Measurements from ENCODE around the gene RAPGEF1. TPM values are rescaled to one million over a fixed set of nuclear protein-coding genes. Genes with fewer than 3 reads are reported as not detected.

The RAPGEF1 gene
- total and polyA plus RNA-seq, 2 experiments from 2014 or later = 26.2 to 29.7 TPM

DNA sequence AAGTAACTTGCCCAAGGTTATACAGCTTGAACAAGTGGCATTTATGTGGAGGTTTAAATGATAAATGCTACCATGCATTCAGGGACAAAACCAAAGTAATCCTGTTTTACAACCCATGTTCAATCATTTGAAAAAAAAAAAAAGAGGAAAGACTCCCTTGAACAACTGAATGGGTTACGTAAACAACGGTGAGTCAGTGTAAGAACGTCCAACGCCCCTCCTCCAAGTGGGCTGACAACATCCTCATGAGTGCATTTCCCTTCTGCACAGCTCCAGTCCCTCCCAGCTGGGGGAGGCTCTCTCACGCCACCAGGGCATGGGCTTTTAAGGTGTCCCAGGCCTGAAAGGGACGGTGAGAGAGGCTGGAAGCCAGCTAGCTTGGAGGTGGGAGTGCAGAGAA is 104.6 kb downstream of the RAPGEF1 start:
- Histone ChIP-seq H3K27me3 (no peaks in the 10 kb centered on the region), H3K36me3 (replicated peaks; ENCODE audit: insufficient read depth, low read depth) (no peaks in the 10 kb centered on the region), H3K4me1 (ENCODE audit: insufficient read depth) (peaks cover 9% of the 10 kb centered on the region), H2AFZ (no peak overlapping the region), H3K4me3 (no peak overlapping the region), H3K4me2 (peak overlapping the region; percentile 30), H3K27ac (peak overlapping the region; percentile 88), H3K9me2 (replicated peaks; ENCODE audit: insufficient read depth) (no peaks in the 10 kb centered on the region), H4K20me1 (ENCODE audit: insufficient read depth, poor library complexity, severe bottlenecking) (no peaks in the 10 kb centered on the region), H3K79me2 (peaks cover 13% of the 10 kb centered on the region), H3K9me3 (ENCODE audit: low read depth) (no peaks in the 10 kb centered on the region)
- peak; percentile 94 for DNase-seq (ENCODE audit: low spot score)
- no peak for TF ChIP-seq EZH2phosphoT487 (IDR thresholded peaks at IDR 0.05; ENCODE audit: low read depth, severe bottlenecking, unreplicated experiment)
- 8% methylated on average over 6 of the region's 6 CpGs for WGBS (ENCODE audit: low lambda C conversion rate, missing lambda C conversion rate)

- H3K27me3 ChIP-seq = no peaks in the 10 kb centered on the region
- TF ChIP-seq EZH2phosphoT487 (IDR thresholded peaks at IDR 0.05; ENCODE audit: low read depth, severe bottlenecking, unreplicated experiment) (no peak), EZH2 (IDR thresholded peaks at IDR 0.05; ENCODE audit: borderline replicate concordance) (no peak)
- TF ChIP-seq, protein P1, sequence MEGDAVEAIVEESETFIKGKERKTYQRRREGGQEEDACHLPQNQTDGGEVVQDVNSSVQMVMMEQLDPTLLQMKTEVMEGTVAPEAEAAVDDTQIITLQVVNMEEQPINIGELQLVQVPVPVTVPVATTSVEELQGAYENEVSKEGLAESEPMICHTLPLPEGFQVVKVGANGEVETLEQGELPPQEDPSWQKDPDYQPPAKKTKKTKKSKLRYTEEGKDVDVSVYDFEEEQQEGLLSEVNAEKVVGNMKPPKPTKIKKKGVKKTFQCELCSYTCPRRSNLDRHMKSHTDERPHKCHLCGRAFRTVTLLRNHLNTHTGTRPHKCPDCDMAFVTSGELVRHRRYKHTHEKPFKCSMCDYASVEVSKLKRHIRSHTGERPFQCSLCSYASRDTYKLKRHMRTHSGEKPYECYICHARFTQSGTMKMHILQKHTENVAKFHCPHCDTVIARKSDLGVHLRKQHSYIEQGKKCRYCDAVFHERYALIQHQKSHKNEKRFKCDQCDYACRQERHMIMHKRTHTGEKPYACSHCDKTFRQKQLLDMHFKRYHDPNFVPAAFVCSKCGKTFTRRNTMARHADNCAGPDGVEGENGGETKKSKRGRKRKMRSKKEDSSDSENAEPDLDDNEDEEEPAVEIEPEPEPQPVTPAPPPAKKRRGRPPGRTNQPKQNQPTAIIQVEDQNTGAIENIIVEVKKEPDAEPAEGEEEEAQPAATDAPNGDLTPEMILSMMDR (IDR thresholded peaks at IDR 0.05; ENCODE audit: poor library complexity) = no peak
- H3K36me3 ChIP-seq (replicated peaks; ENCODE audit: insufficient read depth, low read depth) = no peaks in the 10 kb centered on the region
- H3K4me2 ChIP-seq = no peak overlapping the region
- H4K20me1 ChIP-seq (ENCODE audit: insufficient read depth, poor library complexity, severe bottlenecking) = no peaks in the 10 kb centered on the region
- WGBS (ENCODE audit: low lambda C conversion rate, missing lambda C conversion rate) = 86% methylated on average over 9 of the region's 9 CpGs
- H3K4me3 ChIP-seq = no peak overlapping the region
- no peak for DNase-seq (ENCODE audit: low spot score)
- H3K9me2 ChIP-seq (replicated peaks; ENCODE audit: insufficient read depth) = no peaks in the 10 kb centered on the region
- H3K79me2 ChIP-seq = peaks cover 11% of the 10 kb centered on the region
- H3K4me1 ChIP-seq (ENCODE audit: insufficient read depth) = no peaks in the 10 kb centered on the region
- peak overlapping the region; percentile 85 for H3K27ac ChIP-seq
- no peaks in the 10 kb centered on the region for H3K9me3 ChIP-seq (ENCODE audit: low read depth)
- H2AFZ ChIP-seq = no peak overlapping the region
Measured at GRCh38 chr9:131633491-131634031, 106.3 kb downstream of the RAPGEF1 start.

- Histone ChIP-seq H3K9me2 (replicated peaks; ENCODE audit: insufficient read depth) (no peaks in the 10 kb centered on the region), H3K36me3 (replicated peaks; ENCODE audit: insufficient read depth, low read depth) (no peaks in the 10 kb centered on the region), H2AFZ (no peak overlapping the region), H3K4me2 (no peak overlapping the region), H3K79me2 (peaks cover 11% of the 10 kb centered on the region), H3K27ac (no peak overlapping the region), H4K20me1 (ENCODE audit: insufficient read depth, poor library complexity, severe bottlenecking) (no peaks in the 10 kb centered on the region), H3K4me1 (ENCODE audit: insufficient read depth) (no peaks in the 10 kb centered on the region), H3K9me3 (ENCODE audit: low read depth) (no peaks in the 10 kb centered on the region), H3K4me3 (no peak overlapping the region), H3K27me3 (no peaks in the 10 kb centered on the region)
- no peak for DNase-seq (ENCODE audit: low spot score)
- 92% methylated on average over 12 of the region's 13 CpGs for WGBS (ENCODE audit: low lambda C conversion rate, missing lambda C conversion rate)
- TF ChIP-seq EZH2 (IDR thresholded peaks at IDR 0.05; ENCODE audit: borderline replicate concordance) = no peak
- TF ChIP-seq, protein P1 (IDR thresholded peaks at IDR 0.05; ENCODE audit: poor library complexity) = no peak
- TF ChIP-seq EZH2phosphoT487 (IDR thresholded peaks at IDR 0.05; ENCODE audit: low read depth, severe bottlenecking, unreplicated experiment) = no peak
Measured at GRCh38 chr9:131631306-131631705, 108.6 kb downstream of the RAPGEF1 start.

DNA sequence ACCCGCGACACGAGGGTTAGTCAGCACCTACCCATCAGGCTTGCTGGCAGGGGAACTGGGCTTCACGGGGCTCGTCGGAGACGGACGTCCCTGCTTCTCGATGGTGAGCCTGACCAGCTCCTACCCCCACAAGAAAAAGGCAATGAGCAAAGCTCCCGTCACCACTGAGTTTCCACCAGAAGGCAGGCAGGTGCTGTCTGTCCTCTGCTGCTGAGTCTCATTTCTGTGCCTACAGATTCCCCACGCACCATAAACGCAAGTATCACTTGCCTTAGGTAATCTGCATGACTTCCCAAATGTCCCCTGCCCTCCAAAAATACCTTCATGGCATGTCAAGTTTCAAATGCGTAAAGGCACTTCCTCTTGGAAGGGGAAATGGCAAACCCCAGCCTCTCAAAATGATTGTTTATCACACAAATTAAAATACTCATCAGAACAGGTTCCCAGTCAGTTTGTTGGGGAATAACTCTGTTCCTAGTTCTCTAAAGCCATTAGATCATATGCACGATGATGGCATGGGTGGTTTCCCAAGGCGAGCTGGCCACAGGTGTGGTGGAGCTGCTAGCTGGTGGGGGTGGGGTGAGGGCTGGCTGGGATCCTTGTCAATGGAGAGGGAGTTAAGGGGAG is 109.6 kb downstream of the RAPGEF1 start:
- H3K79me2 ChIP-seq = peaks cover 11% of the 10 kb centered on the region
- WGBS (ENCODE audit: low lambda C conversion rate, missing lambda C conversion rate) = 95% methylated on average over 15 of the region's 15 CpGs
- H3K9me2 ChIP-seq (replicated peaks; ENCODE audit: insufficient read depth) = no peaks in the 10 kb centered on the region
- no peaks in the 10 kb centered on the region for H3K27me3 ChIP-seq
- no peaks in the 10 kb centered on the region for H3K36me3 ChIP-seq (replicated peaks; ENCODE audit: insufficient read depth, low read depth)
- no peaks in the 10 kb centered on the region for H3K4me1 ChIP-seq (ENCODE audit: insufficient read depth)
- no peak overlapping the region for H2AFZ ChIP-seq
- no peak for TF ChIP-seq EZH2 (IDR thresholded peaks at IDR 0.05; ENCODE audit: borderline replicate concordance)
- TF ChIP-seq EZH2phosphoT487 (IDR thresholded peaks at IDR 0.05; ENCODE audit: low read depth, severe bottlenecking, unreplicated experiment) = no peak
- H3K9me3 ChIP-seq (ENCODE audit: low read depth) = no peaks in the 10 kb centered on the region
- no peak overlapping the region for H3K4me2 ChIP-seq
- DNase-seq (ENCODE audit: low spot score) = no peak
- H4K20me1 ChIP-seq (ENCODE audit: insufficient read depth, poor library complexity, severe bottlenecking) = no peaks in the 10 kb centered on the region
- no peak overlapping the region for H3K27ac ChIP-seq
- H3K4me3 ChIP-seq = no peak overlapping the region

All from hepatocyte (in vitro differentiated cells).